Measurements from ENCODE around the gene CNTNAP2.

The CNTNAP2 gene

DNA sequence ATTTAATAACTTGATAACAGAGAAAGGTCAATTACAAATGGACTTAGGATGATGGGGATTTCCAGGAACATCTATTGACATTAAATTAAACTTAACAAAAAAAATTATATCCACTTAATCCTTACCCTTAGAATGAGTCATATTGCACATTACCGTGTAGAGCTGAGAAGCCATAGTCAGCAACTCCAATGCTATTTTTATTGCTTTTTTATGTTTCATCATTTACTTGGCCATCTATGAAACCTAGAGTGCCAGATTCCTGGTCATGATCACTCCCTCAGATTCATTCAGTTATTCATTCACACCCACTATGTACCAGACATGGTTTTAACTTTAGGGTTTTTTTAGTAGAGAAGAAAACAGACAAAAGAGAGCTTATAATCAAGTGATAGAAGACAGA is 1180.4 kb downstream of the CNTNAP2 start:
- no peak for DNase-seq
- TF ChIP-seq GATA1 (IDR thresholded peaks at IDR 0.05; ENCODE audit: low read depth, low read length) (no peak), POLR2A (IDR thresholded peaks at IDR 0.05; ENCODE audit: low read length) (no peak)

DNA sequence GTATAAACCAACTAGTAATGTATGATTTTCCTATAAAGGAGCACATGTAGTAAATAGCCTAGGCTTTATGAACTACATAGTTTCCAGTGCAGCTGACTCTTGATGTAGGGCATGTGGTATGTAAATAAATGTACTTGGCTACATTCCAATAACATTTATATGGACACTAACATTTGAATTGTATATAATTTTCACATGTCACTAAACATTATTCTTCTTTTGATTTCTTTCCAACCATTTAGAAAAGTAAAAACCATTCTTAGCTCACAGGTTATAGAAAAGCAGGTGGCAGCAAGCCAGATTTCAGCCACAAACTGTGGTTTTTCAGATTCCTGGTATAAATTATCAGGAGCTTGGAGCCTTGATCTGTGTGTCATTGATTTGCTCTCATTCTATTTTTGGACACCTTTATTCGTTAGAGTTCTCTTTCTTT is 1182.0 kb downstream of the CNTNAP2 start:
- TF ChIP-seq POLR2A (IDR thresholded peaks at IDR 0.05; ENCODE audit: low read length) (no peak), GATA1 (IDR thresholded peaks at IDR 0.05; ENCODE audit: low read depth, low read length) (no peak)
- no peak for DNase-seq

DNA sequence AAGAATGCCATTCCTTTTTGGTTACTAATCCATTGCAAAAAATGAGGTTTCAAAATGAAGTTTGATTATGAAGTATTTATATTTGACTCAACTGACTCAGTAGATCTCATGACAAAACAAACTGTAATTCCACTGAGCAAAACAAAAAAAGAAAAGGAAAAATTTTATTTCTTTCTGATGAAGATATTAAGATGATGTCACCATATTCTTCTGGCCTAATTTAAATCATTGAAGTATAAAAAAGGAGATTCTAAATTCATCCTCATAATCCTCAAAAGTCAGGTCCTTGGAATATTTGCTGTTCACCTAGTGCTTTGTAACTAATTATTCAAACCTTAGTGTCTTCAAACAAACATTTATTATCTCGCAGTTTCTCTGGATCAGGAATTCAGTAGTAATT is 1183.7 kb downstream of the CNTNAP2 start:
- no peak for DNase-seq
- no peak for TF ChIP-seq GATA1 (IDR thresholded peaks at IDR 0.05; ENCODE audit: low read depth, low read length)
- no peak for TF ChIP-seq POLR2A (IDR thresholded peaks at IDR 0.05; ENCODE audit: low read length)

DNA sequence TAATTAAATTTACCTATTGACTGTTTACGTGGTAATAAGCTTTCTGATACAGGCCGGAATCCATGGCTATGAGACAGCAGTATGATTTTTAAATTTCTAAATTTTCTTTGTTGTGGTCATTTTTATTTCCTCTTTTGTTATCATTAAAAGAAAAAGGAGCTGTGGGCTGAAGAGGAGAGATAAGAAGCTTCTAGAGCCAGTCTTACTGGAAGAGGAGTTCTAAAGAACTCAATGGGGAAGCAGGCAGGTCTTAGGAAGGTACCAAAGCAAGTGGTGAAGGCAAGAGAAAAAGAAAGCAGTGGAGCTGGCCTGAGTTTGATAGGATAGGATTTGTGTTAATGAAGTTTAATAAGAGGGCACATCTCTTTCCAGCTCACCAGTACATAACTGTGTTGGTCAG is 1187.8 kb downstream of the CNTNAP2 start:
- peak; percentile 6 to 51 for DNase-seq
- TF ChIP-seq GATA1 (IDR thresholded peaks at IDR 0.05; ENCODE audit: low read depth, low read length) = no peak
- TF ChIP-seq POLR2A (IDR thresholded peaks at IDR 0.05; ENCODE audit: low read length) = no peak

DNA sequence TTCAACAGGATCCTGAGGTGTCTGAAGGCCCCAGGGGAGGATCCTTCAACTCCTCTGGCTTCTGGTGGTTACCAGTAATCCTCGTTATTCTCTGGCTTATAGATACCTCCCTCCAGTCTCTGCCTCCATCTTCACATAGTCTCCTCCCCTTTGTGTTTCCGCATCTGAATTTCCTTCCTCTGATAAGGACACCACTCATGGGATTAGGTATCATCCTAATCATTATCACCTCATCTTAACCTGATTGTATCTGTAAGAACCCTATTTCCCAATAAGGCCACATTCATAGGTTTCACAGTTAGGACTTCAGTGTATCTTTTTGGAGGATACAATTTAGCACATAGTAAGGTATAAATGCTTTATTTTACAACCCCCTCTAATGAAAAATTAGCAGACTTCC is 1189.2 kb downstream of the CNTNAP2 start:
- TF ChIP-seq POLR2A (IDR thresholded peaks at IDR 0.05; ENCODE audit: low read length) (no peak), GATA1 (IDR thresholded peaks at IDR 0.05; ENCODE audit: low read depth, low read length) (no peak)

GRCh38 chr7:147308539-147308938 is 1191.9 kb downstream of the CNTNAP2 start:
- TF ChIP-seq POLR2A (IDR thresholded peaks at IDR 0.05; ENCODE audit: low read length) (no peak), GATA1 (IDR thresholded peaks at IDR 0.05; ENCODE audit: low read depth, low read length) (no peak)
- DNase-seq = no peak

More for the DNA sequence above, 1189.2 kb downstream of the CNTNAP2 start:
- no peak for DNase-seq

DNA sequence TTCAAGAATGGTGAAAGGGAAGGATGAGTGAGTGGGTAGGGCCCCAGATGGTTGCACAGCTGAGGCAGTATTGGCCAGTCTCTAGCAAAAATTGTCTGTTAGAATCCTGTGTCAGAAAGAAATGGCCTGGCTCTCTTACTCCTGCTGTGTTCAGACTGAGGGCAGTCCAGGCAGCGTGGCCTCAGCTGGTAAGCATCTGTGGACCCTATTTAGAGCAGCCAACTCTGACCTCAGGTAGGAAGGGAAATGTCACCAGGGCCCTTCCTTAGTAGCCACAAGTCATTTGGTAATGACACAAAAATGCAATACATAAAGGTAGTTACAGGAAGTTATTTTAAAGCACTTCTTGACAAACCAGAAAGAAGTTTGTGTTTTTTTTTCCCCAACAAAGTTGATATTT is 1194.7 kb downstream of the CNTNAP2 start:
- no peak for DNase-seq
- TF ChIP-seq POLR2A (IDR thresholded peaks at IDR 0.05; ENCODE audit: low read length) (no peak), GATA1 (IDR thresholded peaks at IDR 0.05; ENCODE audit: low read depth, low read length) (no peak)

DNA sequence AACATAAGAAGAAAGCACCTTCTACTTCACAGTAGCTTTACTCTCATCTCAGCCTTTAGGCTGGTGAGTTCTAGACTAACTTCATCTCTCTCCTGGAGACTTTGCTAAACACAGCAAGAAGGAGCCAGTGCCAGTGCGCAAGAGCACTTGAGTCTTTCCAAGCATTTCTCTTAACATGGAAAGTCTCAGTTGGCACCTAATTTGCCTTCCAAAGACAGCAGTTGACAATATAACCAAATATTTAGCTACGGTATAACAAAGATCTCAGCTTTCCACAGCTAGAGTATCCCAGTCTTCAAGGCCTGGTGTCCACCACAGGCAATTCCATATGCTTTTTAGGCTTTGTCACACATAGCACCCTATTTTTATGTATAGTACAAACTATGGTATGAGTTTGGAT is 1204.9 kb downstream of the CNTNAP2 start:
- DNase-seq = no peak
- TF ChIP-seq POLR2A (IDR thresholded peaks at IDR 0.05; ENCODE audit: low read length) (no peak), GATA1 (IDR thresholded peaks at IDR 0.05; ENCODE audit: low read depth, low read length) (no peak)

DNA sequence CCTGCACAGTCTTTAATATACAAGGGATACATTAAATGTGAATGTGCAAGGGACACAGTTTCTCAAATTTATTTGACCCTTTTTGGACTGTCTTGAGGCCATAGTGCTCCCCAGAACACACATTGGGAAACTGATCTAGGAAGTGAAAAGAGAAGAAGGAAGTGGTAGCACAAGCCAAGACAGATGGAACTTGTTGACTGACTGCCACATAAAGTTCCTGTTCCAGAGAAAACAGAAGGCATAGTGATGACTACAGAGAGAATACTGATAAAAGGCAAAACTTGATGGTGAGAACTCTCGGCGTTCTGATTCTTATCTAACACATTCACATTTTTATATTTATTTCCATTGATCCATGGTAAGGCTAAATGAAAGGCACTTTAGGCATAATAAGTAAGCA is 1216.4 kb downstream of the CNTNAP2 start:
- no peak for DNase-seq
- TF ChIP-seq GATA1 (IDR thresholded peaks at IDR 0.05; ENCODE audit: low read depth, low read length) (no peak), POLR2A (IDR thresholded peaks at IDR 0.05; ENCODE audit: low read length) (no peak)

DNA sequence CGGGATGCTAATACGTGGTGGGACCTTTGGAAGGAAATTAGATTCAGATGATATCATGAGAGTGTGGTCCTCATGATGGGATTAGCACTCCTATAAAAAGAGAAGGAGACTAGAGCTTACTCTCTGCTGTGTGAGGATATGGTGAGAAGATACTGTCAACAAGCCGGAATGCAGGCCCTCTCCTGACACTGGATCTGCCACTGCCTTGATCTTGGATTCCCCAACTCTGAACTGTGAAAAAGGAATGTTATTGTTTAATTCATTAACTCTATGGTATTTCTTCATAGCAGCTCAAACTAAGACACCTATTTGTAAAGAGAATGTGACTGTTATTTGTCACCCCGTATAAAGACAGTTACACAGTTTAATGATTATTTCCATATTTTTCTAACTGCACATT is 1246.5 kb downstream of the CNTNAP2 start:
- DNase-seq = no peak
- no peak for TF ChIP-seq GATA1 (IDR thresholded peaks at IDR 0.05; ENCODE audit: low read depth, low read length)
- TF ChIP-seq POLR2A (IDR thresholded peaks at IDR 0.05; ENCODE audit: low read length) = no peak

- no peak for TF ChIP-seq POLR2A (IDR thresholded peaks at IDR 0.05; ENCODE audit: low read length)
- no peak for TF ChIP-seq GATA1 (IDR thresholded peaks at IDR 0.05; ENCODE audit: low read depth, low read length)
- DNase-seq = peak; percentile 54 to 84
These were observed 1259.6 kb downstream of the CNTNAP2 start for GRCh38 chr7:147376192-147376591.

DNA sequence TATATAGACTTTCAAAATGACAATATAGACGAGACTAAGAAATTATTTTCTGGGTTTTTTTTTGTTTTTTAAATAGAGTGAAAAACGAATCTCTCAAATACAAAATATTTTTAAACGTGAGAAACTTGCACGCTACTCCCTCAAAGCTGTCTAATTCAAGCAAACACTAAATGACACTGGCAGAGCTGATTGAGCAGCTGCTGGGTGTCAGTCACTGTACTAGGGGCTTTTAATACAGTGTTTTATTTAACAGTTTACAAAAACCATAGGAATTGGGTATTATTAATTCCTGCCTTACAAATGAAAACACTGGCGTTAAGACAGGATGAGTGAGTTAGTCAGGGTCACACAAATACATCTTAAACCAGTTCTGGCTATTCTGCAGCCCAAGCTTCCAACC is 1264.3 kb downstream of the CNTNAP2 start:
- DNase-seq = no peak
- TF ChIP-seq GATA1 (IDR thresholded peaks at IDR 0.05; ENCODE audit: low read depth, low read length) (no peak), POLR2A (IDR thresholded peaks at IDR 0.05; ENCODE audit: low read length) (no peak)

- no peak for DNase-seq
- TF ChIP-seq GATA1 (IDR thresholded peaks at IDR 0.05; ENCODE audit: low read depth, low read length) (no peak), POLR2A (IDR thresholded peaks at IDR 0.05; ENCODE audit: low read length) (no peak)
These were observed 1277.7 kb downstream of the CNTNAP2 start for GRCh38 chr7:147394329-147394728.

DNA sequence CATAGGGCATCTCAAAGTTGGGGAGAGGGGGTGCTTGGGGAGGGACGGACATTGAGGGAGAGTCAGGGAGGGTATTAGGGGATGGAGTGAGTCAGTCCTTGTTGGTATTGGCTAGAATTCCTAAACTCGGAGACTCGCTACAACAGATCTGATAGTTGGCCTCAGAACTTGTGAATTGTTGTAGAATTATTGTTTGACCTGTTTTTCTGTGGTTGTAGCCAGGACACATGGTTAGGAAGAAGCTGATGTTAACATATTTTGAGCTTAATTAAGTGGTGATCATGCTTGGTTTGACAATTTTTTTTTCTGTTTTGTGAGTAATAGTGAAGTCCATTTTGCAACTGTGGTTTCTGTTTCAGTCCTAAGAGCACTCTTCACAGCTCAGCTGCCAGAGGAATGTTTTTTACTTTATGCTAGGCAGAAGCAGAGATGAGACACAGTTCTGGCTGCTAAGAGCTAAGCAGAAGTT is 1283.7 kb downstream of the CNTNAP2 start:
- no peak for DNase-seq

GRCh38 chr7:147400925-147401324 is 1284.3 kb downstream of the CNTNAP2 start:
- no peak for DNase-seq
- TF ChIP-seq POLR2A (IDR thresholded peaks at IDR 0.05; ENCODE audit: low read length) (no peak), GATA1 (IDR thresholded peaks at IDR 0.05; ENCODE audit: low read depth, low read length) (no peak)

More for the DNA sequence above, 1283.7 kb downstream of the CNTNAP2 start:
- TF ChIP-seq POLR2A (IDR thresholded peaks at IDR 0.05; ENCODE audit: low read length) = no peak
- no peak for TF ChIP-seq GATA1 (IDR thresholded peaks at IDR 0.05; ENCODE audit: low read depth, low read length)

- no peak for DNase-seq
- no peak for TF ChIP-seq GATA1 (IDR thresholded peaks at IDR 0.05; ENCODE audit: low read depth, low read length)
- TF ChIP-seq POLR2A (IDR thresholded peaks at IDR 0.05; ENCODE audit: low read length) = no peak
These were observed 1289.0 kb downstream of the CNTNAP2 start for GRCh38 chr7:147405621-147406020.
